BLaER1 treated with 17β-estradiol and CSF1 and Interleukin-3, amounts not matched to agents 10 nM and 100 nM (cell line): ENCODE results near the gene KLK5.

Experiments used
- H3K27ac ChIP-seq, 11 experiments: shearing (Covaris generic); formaldehyde crosslinking; 2 replicates each; pipeline ENCODE4 v1.8.1; 2022
- H3K27me3 ChIP-seq, 11 experiments: shearing (Covaris generic); formaldehyde crosslinking; 2 replicates each; pipeline ENCODE4 v1.8.1; 2022
- H3K36me3 ChIP-seq, 11 experiments: shearing (Covaris generic); formaldehyde crosslinking; 2 replicates each; pipeline ENCODE4 v1.8.1; 2022
- H3K4me1 ChIP-seq, 10 experiments: shearing (Covaris generic); formaldehyde crosslinking; 2 replicates each; pipeline ENCODE4 v1.8.1; 2022
- H3K4me2 ChIP-seq, 11 experiments: shearing (Covaris generic); formaldehyde crosslinking; 2 replicates each; pipeline ENCODE4 v1.8.1; 2022
- H3K4me3 ChIP-seq, 10 experiments: shearing (Covaris generic); formaldehyde crosslinking; 2 replicates each; pipeline ENCODE4 v1.8.1; 2022
- H3K9ac ChIP-seq, 11 experiments: shearing (Covaris generic); formaldehyde crosslinking; 2 replicates each; pipeline ENCODE4 v1.8.1; 2022
- H3K9me3 ChIP-seq, 11 experiments: shearing (Covaris generic); formaldehyde crosslinking; replicated peaks in 1 of 11; 2 replicates each; pipeline ENCODE4 v1.8.1; 2022
- H4K20me1 ChIP-seq, 11 experiments: shearing (Covaris generic); formaldehyde crosslinking; 2 replicates each; pipeline ENCODE4 v1.8.1; 2022
- Cebpa-rat ChIP-seq, 11 experiments: shearing (Covaris generic); IDR thresholded peaks; 2 replicates each; pipeline ENCODE4 v1.8.1; 2022

The KLK5 gene

GRCh38 chr19:50932018-50932689 is 20.7 kb downstream of the KLK5 start:
- Histone ChIP-seq H3K27ac (no peak overlapping the region), H3K4me3 (no peak overlapping the region)
- no peak for TF ChIP-seq Cebpa-rat (IDR thresholded peaks at IDR 0.05)

GRCh38 chr19:50931023-50931422 is 21.8 kb downstream of the KLK5 start:
- Histone ChIP-seq H3K9ac (no peak overlapping the region), H3K4me2 (no peak overlapping the region), H3K36me3 (no peaks in the 10 kb centered on the region), H3K27me3 (no peaks in the 10 kb centered on the region), H3K4me3 (no peak overlapping the region), H3K27ac (no peak overlapping the region), H3K9me3 (no peaks in the 10 kb centered on the region), H3K4me1 (peaks cover 0 to 7% (median 0%) of the 10 kb centered on the region in 10 experiments; a peak in 4 of 20 replicates), H4K20me1 (no peaks in the 10 kb centered on the region)
- TF ChIP-seq Cebpa-rat (IDR thresholded peaks at IDR 0.05) = no peak

More at GRCh38 chr19:50932018-50932689, 20.7 kb downstream of the KLK5 start:
- no peaks in the 10 kb centered on the region for H3K36me3 ChIP-seq
- H4K20me1 ChIP-seq = no peaks in the 10 kb centered on the region
- H3K9me3 ChIP-seq = no peaks in the 10 kb centered on the region
- peaks cover 0 to 7% (median 0%) of the 10 kb centered on the region in 10 experiments; a peak in 4 of 20 replicates for H3K4me1 ChIP-seq
- H3K9ac ChIP-seq = no peak overlapping the region
- no peak overlapping the region for H3K4me2 ChIP-seq
- no peaks in the 10 kb centered on the region for H3K27me3 ChIP-seq

GRCh38 chr19:50928831-50929230 is 24.0 kb downstream of the KLK5 start:
- no peaks in the 10 kb centered on the region for H4K20me1 ChIP-seq
- no peak overlapping the region for H3K9ac ChIP-seq
- no peaks in the 10 kb centered on the region for H3K36me3 ChIP-seq
- no peak overlapping the region for H3K27ac ChIP-seq
- peaks cover 0 to 6% (median 0%) of the 10 kb centered on the region in 10 experiments; a peak in 4 of 20 replicates for H3K4me1 ChIP-seq
- H3K4me2 ChIP-seq = no peak overlapping the region
- H3K9me3 ChIP-seq = no peaks in the 10 kb centered on the region
- H3K27me3 ChIP-seq = no peaks in the 10 kb centered on the region
- no peak overlapping the region for H3K4me3 ChIP-seq
- TF ChIP-seq Cebpa-rat (IDR thresholded peaks at IDR 0.05) = no peak

- no peak overlapping the region for H3K9ac ChIP-seq
- H4K20me1 ChIP-seq = no peaks in the 10 kb centered on the region
- H3K4me2 ChIP-seq = no peak overlapping the region
- H3K4me3 ChIP-seq = no peak overlapping the region
- peaks cover 10 to 15% (median 11%) of the 10 kb centered on the region in 10 experiments for H3K4me1 ChIP-seq
- H3K36me3 ChIP-seq = no peaks in the 10 kb centered on the region
- no peak overlapping the region for H3K27ac ChIP-seq
- no peaks in the 10 kb centered on the region for H3K9me3 ChIP-seq
- no peak for TF ChIP-seq Cebpa-rat (IDR thresholded peaks at IDR 0.05)
- H3K27me3 ChIP-seq = no peaks in the 10 kb centered on the region
These were observed 26.7 kb downstream of the KLK5 start for GRCh38 chr19:50926144-50926543.

GRCh38 chr19:50925734-50926133 is 27.1 kb downstream of the KLK5 start:
- H3K9ac ChIP-seq = no peak overlapping the region
- H3K36me3 ChIP-seq = no peaks in the 10 kb centered on the region
- no peak for TF ChIP-seq Cebpa-rat (IDR thresholded peaks at IDR 0.05)
- no peaks in the 10 kb centered on the region for H3K9me3 ChIP-seq
- H3K4me1 ChIP-seq = peaks cover 11 to 15% (median 12%) of the 10 kb centered on the region in 10 experiments
- H3K27ac ChIP-seq = no peak overlapping the region
- H3K27me3 ChIP-seq = no peaks in the 10 kb centered on the region
- H3K4me3 ChIP-seq = no peak overlapping the region
- H3K4me2 ChIP-seq = no peak overlapping the region
- no peaks in the 10 kb centered on the region for H4K20me1 ChIP-seq

- H3K36me3 ChIP-seq = no peaks in the 10 kb centered on the region
- H3K9me3 ChIP-seq = no peaks in the 10 kb centered on the region
- no peak overlapping the region for H3K4me3 ChIP-seq
- H3K4me1 ChIP-seq = peaks cover 11 to 15% (median 12%) of the 10 kb centered on the region in 10 experiments
- no peak overlapping the region for H3K4me2 ChIP-seq
- TF ChIP-seq Cebpa-rat (IDR thresholded peaks at IDR 0.05) = no peak
- no peaks in the 10 kb centered on the region for H4K20me1 ChIP-seq
- no peak overlapping the region for H3K27ac ChIP-seq
- no peaks in the 10 kb centered on the region for H3K27me3 ChIP-seq
- H3K9ac ChIP-seq = no peak overlapping the region
These were observed 28.3 kb downstream of the KLK5 start for GRCh38 chr19:50924586-50924985.

- Histone ChIP-seq H3K4me1 (peaks cover 11 to 15% (median 12%) of the 10 kb centered on the region in 10 experiments), H3K27ac (no peak overlapping the region), H3K9ac (peak overlapping the region in 2 of 11 experiments; percentile 10 to 22; a peak in 1 of 22 replicates), H3K9me3 (no peaks in the 10 kb centered on the region), H3K36me3 (no peaks in the 10 kb centered on the region), H4K20me1 (no peaks in the 10 kb centered on the region), H3K4me3 (no peak overlapping the region), H3K4me2 (peak overlapping the region; percentile 67 to 87 (median 78)), H3K27me3 (no peaks in the 10 kb centered on the region)
- TF ChIP-seq Cebpa-rat (IDR thresholded peaks at IDR 0.05) = no peak
These were observed 30.5 kb downstream of the KLK5 start for GRCh38 chr19:50922317-50922853.

GRCh38 chr19:50921426-50922316 is 31.2 kb downstream of the KLK5 start:
- Histone ChIP-seq H3K4me2 (peak overlapping the region; percentile 67 to 87 (median 78)), H3K9ac (0 out of 22 replicates have a peak overlapping the region, but pooled peaks of 1 of the 11 experiments have one; percentile 12), H4K20me1 (no peaks in the 10 kb centered on the region), H3K4me1 (peaks cover 11 to 15% (median 12%) of the 10 kb centered on the region in 10 experiments), H3K36me3 (no peaks in the 10 kb centered on the region), H3K27me3 (no peaks in the 10 kb centered on the region), H3K27ac (no peak overlapping the region), H3K9me3 (no peaks in the 10 kb centered on the region), H3K4me3 (no peak overlapping the region)
- no peak for TF ChIP-seq Cebpa-rat (IDR thresholded peaks at IDR 0.05)

- Histone ChIP-seq H3K36me3 (no peaks in the 10 kb centered on the region), H3K4me3 (no peak overlapping the region), H3K27ac (no peak overlapping the region), H3K4me2 (no peak overlapping the region), H3K4me1 (peaks cover 0 to 7% (median 2%) of the 10 kb centered on the region in 10 experiments; a peak in 7 of 20 replicates), H4K20me1 (peaks cover 0 to 7% (median 0%) of the 10 kb centered on the region in 11 experiments; a peak in 6 of 22 replicates), H3K9me3 (no peaks in the 10 kb centered on the region), H3K27me3 (peaks cover 37 to 47% (median 43%) of the 10 kb centered on the region in 11 experiments), H3K9ac (no peak overlapping the region)
- TF ChIP-seq Cebpa-rat (IDR thresholded peaks at IDR 0.05) = no peak
These were observed 36.8 kb downstream of the KLK5 start for GRCh38 chr19:50916069-50916468.
